Pulmonary artery endothelial cell (primary cell): Measurements from ENCODE around the gene CCDC179. TPM values are rescaled to one million over a fixed set of nuclear protein-coding genes. Genes with fewer than 3 reads are reported as not detected.
A peak's percentile ranks its signal among the peaks of the same experiment; 100 is the strongest.

ENCODE experiments used
- DNase-seq: peaks from one replicate; pipeline ENCODE4 v3.0.0-alpha.2; 2011; ENCODE audit warnings: low read depth, low spot score
- total RNA-seq: library from RNA; depleted of rRNA; stranded (reverse); fragments of >200 nt; gene quantifications from 2 replicates; pipeline ENCODE4 v1.2.3, GENCODE V29; 2014

The CCDC179 gene
- total RNA-seq, result not detected in 2 replicates

- no peak for DNase-seq
Measured at GRCh38 chr11:22860241-22860640, at the start of gene CCDC179. TSS of gene CCDC179 (minus strand) at chr11:22860474. CDS start at chr11:22860421, 53 bp downstream.

- no peak for DNase-seq
Measured at GRCh38 chr11:22903782-22904181, 43.5 kb upstream of the CCDC179 start.

- no peak for DNase-seq
Measured at GRCh38 chr11:22901603-22902002, 41.3 kb upstream of the CCDC179 start.

GRCh38 chr11:22900764-22901486 lies 40.7 kb upstream of the CCDC179 start:
- DNase-seq, result no peak

GRCh38 chr11:22898036-22898435 lies 37.8 kb upstream of the CCDC179 start:
- no peak for DNase-seq

GRCh38 chr11:22890227-22890626 lies 30.0 kb upstream of the CCDC179 start:
- no peak for DNase-seq

GRCh38 chr11:22884217-22884616 lies 23.9 kb upstream of the CCDC179 start:
- DNase-seq, result no peak

GRCh38 chr11:22879630-22880029 lies 19.4 kb upstream of the CCDC179 start:
- DNase-seq, result no peak

GRCh38 chr11:22878604-22879003 lies 18.3 kb upstream of the CCDC179 start:
- no peak for DNase-seq

- DNase-seq, result no peak
Measured at GRCh38 chr11:22878039-22878438, 17.8 kb upstream of the CCDC179 start.

- peak; percentile 50 for DNase-seq
Measured at GRCh38 chr11:22875869-22876473, 15.7 kb upstream of the CCDC179 start.

- no peak for DNase-seq
Measured at GRCh38 chr11:22869325-22869724, 9.1 kb upstream of the CCDC179 start.

- DNase-seq, result no peak
Measured at GRCh38 chr11:22859756-22860155, 518 bp downstream of the CCDC179 start.

- no peak for DNase-seq
Measured at GRCh38 chr11:22851477-22851876, 8.8 kb downstream of the CCDC179 start.

GRCh38 chr11:22846726-22847125 lies 13.5 kb downstream of the CCDC179 start:
- DNase-seq, result no peak

GRCh38 chr11:22832315-22833015 lies 27.8 kb downstream of the CCDC179 start:
- DNase-seq, result no peak

GRCh38 chr11:22830082-22830414 lies 30.2 kb downstream of the CCDC179 start:
- no peak for DNase-seq

GRCh38 chr11:22829231-22830081 lies 30.8 kb downstream of the CCDC179 start, which contains the start of gene SVIP:
TSS of gene SVIP (minus strand) at chr11:22829801. CDS start at chr11:22829748, 53 bp downstream.
- peak; percentile 95 for DNase-seq

GRCh38 chr11:22828373-22828772 lies 31.9 kb downstream of the CCDC179 start:
- DNase-seq, result no peak

GRCh38 chr11:22822203-22822602 lies 38.1 kb downstream of the CCDC179 start:
- DNase-seq, result no peak

GRCh38 chr11:22809893-22810292 lies 50.4 kb downstream of the CCDC179 start:
- no peak for DNase-seq
